SKM-1 (cell line): ENCODE results near the gene CACHD1.
"Not testable (repeated sequence)": the region's sequence is repeated elsewhere in the genome, so short reads cannot be mapped to it uniquely, and the experiment has no call there.

Source experiments
- DNase-seq: peaks from one replicate; lab custom pipeline; 2025; ENCODE audit not compliant: unreplicated experiment; lab: John Stamatoyannopoulos, UW

Gene CACHD1

GRCh38 chr1:64581843-64582185, 111.9 kb downstream of the CACHD1 start:
- DNase-seq, result no peak

- no peak for DNase-seq
Measured at GRCh38 chr1:64584479-64584878, 114.5 kb downstream of the CACHD1 start.

- no peak for DNase-seq
Measured at GRCh38 chr1:64588876-64589275, 118.9 kb downstream of the CACHD1 start.

GRCh38 chr1:64590316-64590715, 120.4 kb downstream of the CACHD1 start:
- DNase-seq, result no peak

- DNase-seq, result no peak
Measured at GRCh38 chr1:64594446-64594845, 124.5 kb downstream of the CACHD1 start.

GRCh38 chr1:64595871-64596515, 126.1 kb downstream of the CACHD1 start:
- DNase-seq, result no peak

GRCh38 chr1:64597113-64597512, 127.2 kb downstream of the CACHD1 start:
- no peak for DNase-seq

- DNase-seq, result no peak
Measured at GRCh38 chr1:64598100-64598571, 128.2 kb downstream of the CACHD1 start.

- DNase-seq, result no peak
Measured at GRCh38 chr1:64599242-64599641, 129.3 kb downstream of the CACHD1 start.

GRCh38 chr1:64601207-64601606, 131.3 kb downstream of the CACHD1 start:
- no peak for DNase-seq

- DNase-seq, result no peak
Measured at GRCh38 chr1:64608005-64608650, 138.2 kb downstream of the CACHD1 start.

- no peak for DNase-seq
Measured at GRCh38 chr1:64608651-64609048, 138.7 kb downstream of the CACHD1 start.

GRCh38 chr1:64610950-64611349, 141.0 kb downstream of the CACHD1 start:
- DNase-seq, result not testable (repeated sequence)

GRCh38 chr1:64616039-64616438, 146.1 kb downstream of the CACHD1 start:
- DNase-seq, result no peak

- no peak for DNase-seq
Measured at GRCh38 chr1:64623750-64624191, 153.8 kb downstream of the CACHD1 start.

- no peak for DNase-seq
Measured at GRCh38 chr1:64624218-64624713, 154.3 kb downstream of the CACHD1 start.

GRCh38 chr1:64624808-64625207, 154.9 kb downstream of the CACHD1 start:
- DNase-seq, result no peak

- DNase-seq, result no peak
Measured at GRCh38 chr1:64630611-64631010, 160.7 kb downstream of the CACHD1 start.

GRCh38 chr1:64631346-64632034, 161.6 kb downstream of the CACHD1 start:
- no peak for DNase-seq

- DNase-seq, result no peak
Measured at GRCh38 chr1:64632936-64633335, 163.0 kb downstream of the CACHD1 start.

GRCh38 chr1:64645735-64646134, 175.8 kb downstream of the CACHD1 start:
- no peak for DNase-seq

- DNase-seq, result no peak
Measured at GRCh38 chr1:64650411-64650810, 180.5 kb downstream of the CACHD1 start.
